HCT116 (cell line): ENCODE results near the gene CFD. TPM values are rescaled to one million over a fixed set of nuclear protein-coding genes. Genes with fewer than 3 reads are reported as not detected.

Experiments
- ATAC-seq: fragments of 200-7000 bp; cut with Tn5 transposase; 2 replicates; pipeline ENCODE4 v1.9.1; 2020; ENCODE audit warnings: mild to moderate bottlenecking, moderate library complexity
- BruUV-seq: library from RNA; stranded (reverse); fragments of 400-500 nt; replicated peaks from 2 replicates; lab custom pipeline; 2021; lab: Mats Ljungman, UMichigan
- CTCF ChIA-PET: fragments of 300-600 bp; sonication (Branson Sonifier 250); formaldehyde crosslinking; loops from one replicate; lab custom pipeline; 2021; ENCODE audit warnings: antibody characterized with exemption; lab: Charles Lee
- POLR2A ChIA-PET: fragments of 300-600, 350-600 bp; sonication (Branson Sonifier 250); formaldehyde crosslinking; loops from one replicate; lab custom pipeline; 2021; ENCODE audit warnings: antibody characterized with exemption; lab: Charles Lee
- RAD21 ChIA-PET, 2 experiments: fragments of 300-600 bp; sonication (Branson Sonifier 250); formaldehyde crosslinking; loops; one replicate each; lab custom pipeline; 2023; ENCODE audit warnings: low total read pairs in 2 of 2; ENCODE audit not compliant: uncharacterized antibody in 2 of 2, unreplicated experiment in 2 of 2, low non-redundant PET in 1 of 2; lab: Charles Lee
- DNase-seq: peaks from one replicate; pipeline ENCODE4 v3.0.0-alpha.2; 2010; ENCODE audit warnings: low read depth, low spot score
- H2AFZ ChIP-seq: fragments of 200-600 bp; shearing (Covaris generic), sonication (generic); 2 replicates; pipeline ENCODE4 v1.6.1; 2017; ENCODE audit warnings: low read depth, mixed run types, mixed read lengths, antibody characterized with exemption, low read length; ENCODE audit not compliant: poor library complexity, severe bottlenecking
- H3K27ac ChIP-seq: 2 replicates; pipeline ENCODE4 v1.5.1; 2012; ENCODE audit warnings: low read depth, low read length
- H3K27me3 ChIP-seq: fragments of 200-600 bp; sonication (generic); 2 replicates; pipeline ENCODE4 v1.6.1; 2016; ENCODE audit warnings: mixed run types, low read length, mixed read lengths; ENCODE audit not compliant: insufficient read depth
- H3K36me3 ChIP-seq, 2 experiments: fragments of 200-500 bp in 1 of 2; fragments of 200-600 bp in 1 of 2; sonication (Bioruptor generic) in 1 of 2; sonication (generic) in 1 of 2; 2 replicates each; pipeline versions ENCODE4 v1.5.1 to v1.6.1; 2014 to 2016; ENCODE audit warnings: low read length in 2 of 2, inconsistent platforms in 1 of 2, mixed read lengths in 1 of 2, mixed run types in 1 of 2; ENCODE audit not compliant: insufficient read depth in 2 of 2, control insufficient read depth in 1 of 2
- H3K4me1 ChIP-seq, 2 experiments: fragments of 200-600 bp in 1 of 2; sonication (generic) in 1 of 2; 2 replicates each; pipeline versions ENCODE4 v1.5.1 to v1.6.1; 2012 to 2017; ENCODE audit warnings: low read length in 2 of 2, inconsistent platforms in 1 of 2, mild to moderate bottlenecking in 1 of 2, mixed read lengths in 1 of 2, mixed run types in 1 of 2, moderate library complexity in 1 of 2; ENCODE audit not compliant: insufficient read depth in 2 of 2, control insufficient read depth in 1 of 2
- H3K4me2 ChIP-seq: fragments of 200-600 bp; sonication (generic); 2 replicates; pipeline ENCODE4 v1.6.1; 2017; ENCODE audit warnings: mixed run types, low read length, mixed read lengths
- H3K4me3 ChIP-seq, 2 experiments: fragments of 200-600 bp in 1 of 2; sonication (generic) in 1 of 2; replicated peaks in 1 of 2; 2 replicates each; pipeline ENCODE4 v1.5.1; 2011 to 2016; ENCODE audit warnings: low read length in 2 of 2, control low read depth in 1 of 2, low read depth in 1 of 2, mild to moderate bottlenecking in 1 of 2, mixed read lengths in 1 of 2, mixed run types in 1 of 2
- H3K79me2 ChIP-seq: fragments of 200-600 bp; sonication (generic); 2 replicates; pipeline ENCODE4 v1.6.1; 2017; ENCODE audit warnings: mild to moderate bottlenecking, mixed run types, low read length, moderate library complexity, mixed read lengths; ENCODE audit not compliant: insufficient read depth
- H3K9ac ChIP-seq: fragments of 200-600 bp; sonication (generic); 2 replicates; pipeline ENCODE4 v1.6.1; 2016; ENCODE audit warnings: low read length, mixed read lengths
- H3K9me2 ChIP-seq: fragments of 200-600 bp; sonication (generic), shearing (Covaris generic); 2 replicates; pipeline ENCODE4 v1.6.1; 2017; ENCODE audit warnings: mixed run types, mild to moderate bottlenecking, moderate library complexity; ENCODE audit not compliant: insufficient read depth
- H3K9me3 ChIP-seq, 2 experiments: fragments of 200-500 bp in 1 of 2; fragments of 200-600 bp in 1 of 2; sonication (Bioruptor generic) in 1 of 2; sonication (generic) in 1 of 2; 2 replicates each; pipeline ENCODE4 v1.6.1; 2014 to 2017; ENCODE audit warnings: low read length in 2 of 2, mixed read lengths in 2 of 2, inconsistent platforms in 1 of 2, low read depth in 1 of 2, mild to moderate bottlenecking in 1 of 2, mixed run types in 1 of 2, moderate library complexity in 1 of 2; ENCODE audit not compliant: control insufficient read depth in 1 of 2, insufficient read depth in 1 of 2
- H4K20me1 ChIP-seq: fragments of 200-600 bp; sonication (generic), shearing (Covaris generic); 2 replicates; pipeline ENCODE4 v1.6.1; 2017; ENCODE audit warnings: mixed run types, mild to moderate bottlenecking, moderate library complexity; ENCODE audit not compliant: insufficient read depth
- ATF3 ChIP-seq: IDR thresholded peaks from 2 replicates; pipeline ENCODE4 v1.6.1; 2012
- CBX3 ChIP-seq: IDR thresholded peaks from 2 replicates; pipeline ENCODE4 v1.6.1; 2012; ENCODE audit warnings: low read depth
- CEBPB ChIP-seq: IDR thresholded peaks from 2 replicates; pipeline ENCODE4 v1.6.1; 2012; ENCODE audit warnings: low read depth
- EGR1 ChIP-seq: IDR thresholded peaks from 2 replicates; pipeline ENCODE4 v1.6.1; 2012; ENCODE audit warnings: low read depth
- EZH2phosphoT487 ChIP-seq: fragments of 200-600 bp; IDR thresholded peaks from 2 replicates; pipeline ENCODE4 v1.6.1; 2018; ENCODE audit warnings: antibody characterized with exemption, borderline replicate concordance
- MAX ChIP-seq: IDR thresholded peaks from 2 replicates; pipeline ENCODE4 v1.6.1; 2012
- POLR2AphosphoS5 ChIP-seq: IDR thresholded peaks from 2 replicates; pipeline ENCODE4 v1.6.1; 2011; ENCODE audit warnings: mild to moderate bottlenecking, low read depth, low read length, moderate library complexity
- RAD21 ChIP-seq: IDR thresholded peaks from 2 replicates; pipeline ENCODE4 v1.6.1; 2012; ENCODE audit warnings: low read depth, mild to moderate bottlenecking
- SRF ChIP-seq: IDR thresholded peaks from 2 replicates; pipeline ENCODE4 v1.6.1; 2012; ENCODE audit warnings: low read depth
- TCF7L2 ChIP-seq: IDR thresholded peaks from 2 replicates; pipeline ENCODE4 v1.7.0; 2011; ENCODE audit warnings: borderline replicate concordance, inconsistent platforms; ENCODE audit not compliant: insufficient read depth, insufficient read length; ENCODE audit errors: extremely low read depth
- YY1 ChIP-seq: IDR thresholded peaks from 2 replicates; pipeline ENCODE4 v1.6.1; 2011; ENCODE audit warnings: low read length, low read depth, moderate library complexity, mild to moderate bottlenecking; ENCODE audit not compliant: insufficient replicate concordance; ENCODE audit errors: extremely low read depth
- ZBTB33 ChIP-seq: IDR thresholded peaks from 2 replicates; pipeline ENCODE4 v1.6.1; 2011; ENCODE audit warnings: mild to moderate bottlenecking, low read length, moderate library complexity; ENCODE audit not compliant: insufficient replicate concordance; ENCODE audit errors: extremely low read depth
- ZNF274 ChIP-seq: fragments of 200-500 bp; sonication (Bioruptor generic); IDR thresholded peaks from 2 replicates; pipeline ENCODE4 v1.6.1; 2014; ENCODE audit warnings: mild to moderate bottlenecking, low read depth, low read length, inconsistent platforms
- intact Hi-C: fragments of 100-400 bp; cut with micrococcal nuclease; formaldehyde crosslinking; loops from 2 replicates; pipeline ENCODE4 v1.10.0; 2022
- total RNA-seq: library from RNA; stranded (reverse); gene quantifications from one replicate; pipeline ENCODE4 v1.2.1, GENCODE V29; 2021; ENCODE audit not compliant: unreplicated experiment

Gene CFD
- total RNA-seq, 1 experiment from 2014 or later: 80.2 TPM

GRCh38 chr19:813219-814151 is 46.0 kb upstream of the CFD start:
- POLR2A ChIA-PET: no interaction called here
- no TSS peak for BruUV-seq
- TF ChIP-seq POLR2AphosphoS5: no peak
- TF ChIP-seq RAD21: no peak
- no peak for TF ChIP-seq CEBPB
- no peak for TF ChIP-seq MAX
- TF ChIP-seq TCF7L2: no peak
- TF ChIP-seq SRF: no peak
- no peak for TF ChIP-seq CBX3
- no peak for TF ChIP-seq ZBTB33
- no peak for TF ChIP-seq EGR1
- TF ChIP-seq ZNF274: no peak
- TF ChIP-seq EZH2phosphoT487: no peak
- no peak for TF ChIP-seq YY1
- no peak for TF ChIP-seq ATF3
- TF ChIP-seq, all 23 proteins: peak for 0
- intact Hi-C loops: no loop called here
- Histone ChIP-seq H3K36me3 (peaks cover 23 to 28% of the 10 kb centered on the region in 2 experiments; a peak in 3 of 4 replicates), H4K20me1 (peaks cover 8% of the 10 kb centered on the region; the same call in 1 of the 2 replicates), H3K4me3 (no peak overlapping the region), H2AFZ (no peak overlapping the region), H3K27ac (no peak overlapping the region), H3K4me1 (no peaks in the 10 kb centered on the region), H3K4me2 (no peak overlapping the region), H3K79me2 (peaks cover 30% of the 10 kb centered on the region), H3K27me3 (no peaks in the 10 kb centered on the region), H3K9me2 (no peaks in the 10 kb centered on the region), H3K9me3 (no peaks in the 10 kb centered on the region), H3K9ac (no peak overlapping the region)
- DNase-seq (no peak), ATAC-seq (peak; percentile 28)
- ChIA-PET CTCF (no interaction called here), RAD21 (no interaction called here)
